Activated T-helper 1 cell treated with Interleukin-2 at 50 U/mL for 16 hours (primary cell): Measurements from ENCODE around the gene MARK4.
"Not testable (repeated sequence)": the region's sequence is repeated elsewhere in the genome, so short reads cannot be mapped to it uniquely, and the experiment has no call there.

Source experiments
- DNase-seq: peaks from one replicate; pipeline ENCODE4 v3.0.0-alpha.2; 2020; ENCODE audit warnings: low read depth

MARK4 gene

DNA sequence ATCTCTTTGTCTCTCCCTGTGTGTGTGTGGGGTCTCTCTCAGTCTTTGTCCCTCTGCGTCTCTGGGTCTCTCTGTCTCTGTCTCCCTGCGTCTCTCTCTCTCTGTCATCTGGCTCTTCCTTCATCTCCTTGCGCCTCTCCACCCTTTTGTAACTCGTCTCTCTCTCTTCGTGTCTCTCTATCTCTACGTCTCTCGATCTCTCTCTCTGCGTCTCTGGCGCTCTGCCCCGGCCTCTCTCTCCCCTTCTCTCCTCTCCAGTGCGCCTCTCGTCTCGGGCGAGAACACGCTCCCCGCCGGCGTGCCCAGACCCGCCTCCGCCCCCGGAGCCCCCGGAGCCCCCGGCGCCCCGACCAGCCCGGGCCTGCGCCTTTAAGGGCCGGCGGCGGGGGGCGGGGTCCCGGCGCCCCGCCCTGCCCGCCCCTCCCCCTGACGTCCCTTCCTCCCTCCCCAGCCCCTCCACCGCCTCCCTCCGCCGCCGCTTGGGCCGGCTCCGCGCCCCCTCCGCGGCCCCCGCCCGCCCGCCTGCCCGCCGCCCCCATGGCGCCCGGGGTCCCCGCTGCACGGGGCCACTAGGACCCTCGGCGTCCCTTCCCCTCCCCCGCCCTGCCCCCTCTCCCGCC lies at the start of gene MARK4:
TSS of gene MARK4 (plus strand) at position 440 of the 620 bp plus-strand sequence. CDS start 318 bp downstream, outside the sequence.
- peak; percentile 40 for DNase-seq

DNA sequence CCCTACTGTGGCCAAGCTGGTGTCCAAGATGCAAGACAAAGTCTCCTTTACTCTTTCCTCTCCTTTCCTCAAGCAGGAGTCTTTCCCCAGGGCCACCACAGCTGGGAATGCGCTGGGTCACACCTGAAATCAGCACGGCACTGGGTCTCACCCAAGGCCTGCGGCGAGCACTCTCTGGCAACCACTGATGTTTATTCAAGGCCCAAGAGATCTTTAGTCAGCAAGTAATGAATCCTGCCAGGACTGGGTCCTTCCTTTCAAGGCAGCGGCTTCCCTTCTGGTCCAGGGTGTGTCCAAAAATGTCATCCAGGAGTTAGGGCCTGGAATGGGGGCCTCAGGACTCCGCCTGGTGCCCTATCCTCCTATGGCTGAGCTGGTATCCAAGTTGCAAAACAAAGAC lies 48.4 kb upstream of the MARK4 start:
- DNase-seq = no peak

DNA sequence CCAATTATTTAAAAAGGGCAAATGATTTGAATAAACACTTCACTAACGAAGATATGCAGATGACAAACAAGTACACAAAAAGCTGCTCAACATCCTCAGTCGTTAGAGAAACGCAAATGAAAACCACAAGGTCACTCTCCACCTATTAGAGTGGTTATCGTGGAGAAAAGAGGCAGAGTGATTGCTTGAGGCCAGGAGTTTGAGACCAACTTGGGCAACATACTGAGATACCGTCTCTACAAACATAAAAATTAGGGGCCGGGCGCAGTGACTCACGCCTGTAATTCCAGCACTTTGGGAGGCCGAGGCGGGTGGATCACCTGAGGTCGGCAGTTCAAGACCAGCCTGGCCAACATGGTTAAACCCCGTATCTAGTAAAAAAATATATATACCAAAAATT lies 45.3 kb upstream of the MARK4 start:
- DNase-seq = no peak

DNA sequence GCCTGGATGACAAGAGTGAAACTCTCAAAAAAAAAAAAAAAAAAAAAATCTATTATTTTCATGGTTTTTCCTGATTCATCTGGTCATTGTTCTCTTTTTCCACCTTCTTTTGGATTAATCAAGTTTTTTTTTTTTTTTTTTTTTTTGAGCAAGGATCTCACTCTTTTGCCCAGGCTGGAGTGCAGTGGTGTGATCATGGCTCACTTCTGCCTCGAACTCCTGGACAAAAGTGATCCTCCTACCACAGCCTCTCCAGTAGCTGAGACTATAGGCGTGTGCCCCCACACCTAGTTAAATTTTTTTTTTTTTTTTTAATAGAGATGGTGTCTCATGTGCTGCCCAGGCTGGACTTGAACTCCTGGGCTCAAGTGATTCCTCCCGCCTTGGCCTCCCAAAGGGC lies 44.7 kb upstream of the MARK4 start:
- DNase-seq = no peak

DNA sequence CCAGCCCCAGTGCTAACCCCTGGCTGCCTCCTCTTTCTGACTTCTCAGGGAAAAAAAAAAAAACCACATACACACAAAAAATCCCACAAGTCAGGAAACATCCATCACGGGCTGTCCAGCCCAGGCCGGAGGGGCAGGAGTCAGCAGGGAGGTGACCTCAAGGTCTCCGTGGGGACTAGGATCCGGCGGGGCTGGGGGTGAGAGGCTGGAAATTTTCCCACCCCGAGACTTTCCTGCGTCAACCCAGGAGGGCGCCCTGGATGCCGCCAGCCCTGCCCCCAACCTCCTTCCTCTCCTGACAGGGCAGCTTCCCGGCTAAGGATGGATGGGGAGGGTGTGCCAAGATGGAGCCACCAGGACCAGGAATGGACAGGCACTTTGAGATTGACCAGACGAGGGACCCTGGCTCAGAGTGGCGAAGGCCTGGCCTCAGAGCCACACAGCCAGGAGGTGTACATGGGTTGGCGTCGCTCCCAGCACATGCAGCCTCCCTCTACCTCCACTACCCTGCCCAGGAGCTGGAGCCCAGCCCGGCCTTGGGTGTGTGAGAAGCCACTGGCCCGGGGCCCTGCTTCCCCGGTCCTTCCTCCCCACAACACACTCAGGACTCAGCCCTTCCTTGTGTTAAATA lies 39.2 kb upstream of the MARK4 start:
- no peak for DNase-seq

DNA sequence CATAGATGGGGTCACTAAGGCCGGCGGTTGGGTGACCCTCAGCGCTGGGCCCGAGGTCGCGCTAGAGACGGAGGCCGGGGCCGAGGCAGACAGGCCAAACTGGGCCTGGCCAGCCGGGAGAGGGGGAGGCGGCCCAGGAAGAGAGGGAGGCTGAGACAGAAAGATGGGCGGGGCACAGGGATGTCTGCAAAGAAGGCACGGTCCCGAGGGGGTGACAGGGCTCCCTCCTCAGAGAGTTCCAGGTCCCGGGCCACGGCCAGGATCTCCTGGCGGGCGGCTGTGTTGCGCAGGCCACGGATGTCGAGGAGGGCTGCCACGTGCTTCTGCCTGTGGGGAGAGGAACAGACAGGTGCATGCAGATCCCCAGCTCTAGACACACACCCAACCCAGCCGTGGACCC lies 38.0 kb upstream of the MARK4 start:
- no peak for DNase-seq

DNA sequence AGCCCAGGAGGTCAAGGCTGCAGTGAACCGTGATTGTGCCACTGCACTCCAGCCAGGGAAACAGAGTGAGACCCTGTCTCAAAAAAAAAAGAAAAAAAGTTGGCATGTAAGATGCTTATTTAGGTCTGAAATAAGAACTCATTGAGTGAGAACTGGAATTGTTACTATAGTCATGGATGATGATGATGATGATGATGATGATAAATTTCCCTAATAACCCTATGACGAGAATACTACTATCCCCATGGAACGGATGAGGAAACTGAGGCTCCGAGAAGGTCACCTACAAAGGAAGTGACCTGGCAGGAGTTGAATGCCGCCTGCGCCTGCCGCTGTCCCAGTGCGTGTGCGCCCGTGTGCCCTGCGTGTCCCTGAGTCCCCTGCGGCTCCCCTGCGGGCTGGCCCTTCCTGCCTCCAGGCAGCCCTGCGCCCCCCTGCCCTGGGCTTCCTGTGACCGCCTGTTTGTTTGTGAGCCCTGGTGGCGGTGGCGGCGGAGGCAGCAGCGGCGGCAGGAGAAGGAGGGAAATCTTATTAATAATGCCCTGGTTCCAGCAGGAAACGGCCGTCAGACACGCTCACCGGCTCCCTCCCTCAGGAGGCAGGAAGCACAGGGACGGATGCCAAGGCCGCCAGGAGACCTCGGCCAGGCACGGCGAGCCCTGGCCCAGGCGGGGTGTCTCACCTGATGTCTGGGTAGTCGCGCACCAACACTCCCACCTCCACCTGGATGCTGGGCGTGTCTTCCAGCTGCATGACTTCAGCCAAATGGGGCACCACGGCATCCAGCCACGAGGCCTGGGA lies 35.5 kb upstream of the MARK4 start:
- DNase-seq = no peak

DNA sequence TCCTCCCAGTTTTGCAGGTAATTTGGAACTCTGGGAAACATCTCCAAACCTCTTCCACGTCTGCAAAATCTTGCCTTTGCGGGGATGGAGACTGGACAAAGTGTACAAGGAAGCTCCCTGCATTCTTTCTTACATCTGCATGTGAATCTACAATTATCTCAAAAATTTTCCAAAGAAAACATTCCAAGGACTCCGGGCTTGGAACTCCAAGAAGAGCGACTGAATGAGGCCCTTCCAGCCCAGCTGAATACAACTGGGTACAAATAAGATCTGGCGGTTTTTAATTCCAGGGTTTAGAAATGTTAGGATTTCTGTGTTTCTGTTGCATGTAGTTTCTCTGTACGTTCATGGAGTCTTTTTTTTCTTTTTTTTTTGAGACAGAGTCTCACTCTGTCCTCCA lies 34.4 kb upstream of the MARK4 start:
- no peak for DNase-seq

DNA sequence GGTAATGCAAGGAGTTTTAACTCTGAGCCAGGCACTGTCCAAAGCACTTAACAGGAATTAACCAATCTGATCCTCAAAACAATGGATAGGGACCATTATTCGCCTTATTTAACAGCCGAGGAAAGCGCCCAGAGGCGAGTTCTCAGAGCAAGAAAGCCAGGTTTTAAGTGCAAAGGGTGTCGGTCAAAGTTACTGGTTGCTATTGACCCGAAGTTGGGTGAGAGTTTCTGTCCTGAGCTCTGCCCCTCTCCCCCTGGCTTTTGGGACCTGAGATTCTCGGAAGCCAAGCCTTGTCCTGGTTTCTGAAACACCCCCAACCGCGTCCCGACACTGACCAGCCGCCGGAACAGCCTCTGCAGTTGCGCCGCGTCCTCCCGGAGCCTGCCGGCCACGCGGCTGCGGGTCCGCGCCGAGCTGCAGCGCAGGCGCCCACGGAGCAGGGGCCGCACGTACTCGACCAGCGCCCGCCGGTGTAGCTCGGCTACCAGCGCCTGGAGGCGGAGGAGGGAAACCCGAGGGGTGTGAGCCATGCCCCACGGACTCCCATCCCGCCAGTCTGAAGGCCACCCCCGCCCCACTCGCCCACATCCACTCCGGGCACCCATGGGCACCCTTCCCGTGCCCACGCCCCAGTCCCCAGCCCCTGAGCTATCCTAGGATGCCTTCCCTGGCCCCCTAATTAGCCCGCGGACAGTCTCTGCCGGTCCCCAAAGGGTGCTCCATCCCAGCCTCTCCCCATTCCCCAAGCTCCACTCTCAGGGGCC lies 33.7 kb upstream of the MARK4 start:
- DNase-seq = no peak

DNA sequence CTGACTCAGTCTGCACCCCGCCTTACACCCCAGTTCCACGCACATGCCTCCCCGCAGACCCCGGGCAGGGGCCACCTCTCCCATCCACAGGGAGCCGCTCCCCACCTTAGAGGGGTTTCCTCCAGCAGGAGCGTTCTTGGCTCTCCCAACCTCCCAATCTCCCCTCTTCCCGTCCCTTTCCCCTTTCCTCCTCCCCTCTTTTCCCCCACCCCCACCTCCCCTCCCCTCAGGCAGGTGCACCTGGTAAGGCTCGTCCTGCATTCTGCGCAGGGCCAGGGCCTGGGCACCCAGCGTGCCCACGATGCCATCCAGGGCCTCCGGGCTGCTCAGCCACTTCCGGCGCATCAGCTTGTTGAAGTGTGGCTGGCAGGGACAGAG lies 33.1 kb upstream of the MARK4 start:
- DNase-seq = no peak

DNA sequence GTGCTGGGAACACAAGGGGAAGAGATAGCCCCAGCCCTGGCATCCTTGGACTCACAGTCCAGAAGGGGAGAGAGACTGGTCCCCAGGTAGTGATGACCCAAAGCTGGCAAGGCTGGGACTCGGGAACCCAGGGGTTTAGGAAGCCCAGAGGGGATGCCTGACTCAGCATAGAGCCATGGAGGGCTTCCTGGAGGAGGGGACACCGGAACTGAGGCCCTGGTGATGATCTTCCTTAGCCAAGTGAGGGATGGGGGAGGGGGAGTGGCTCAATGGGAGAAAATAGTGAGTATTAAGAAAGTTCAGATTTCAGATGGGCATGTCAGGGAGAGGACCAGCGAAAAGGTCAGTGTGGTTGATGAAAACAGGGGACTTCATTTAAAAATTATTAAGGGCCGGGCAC lies 32.6 kb upstream of the MARK4 start:
- DNase-seq = no peak

DNA sequence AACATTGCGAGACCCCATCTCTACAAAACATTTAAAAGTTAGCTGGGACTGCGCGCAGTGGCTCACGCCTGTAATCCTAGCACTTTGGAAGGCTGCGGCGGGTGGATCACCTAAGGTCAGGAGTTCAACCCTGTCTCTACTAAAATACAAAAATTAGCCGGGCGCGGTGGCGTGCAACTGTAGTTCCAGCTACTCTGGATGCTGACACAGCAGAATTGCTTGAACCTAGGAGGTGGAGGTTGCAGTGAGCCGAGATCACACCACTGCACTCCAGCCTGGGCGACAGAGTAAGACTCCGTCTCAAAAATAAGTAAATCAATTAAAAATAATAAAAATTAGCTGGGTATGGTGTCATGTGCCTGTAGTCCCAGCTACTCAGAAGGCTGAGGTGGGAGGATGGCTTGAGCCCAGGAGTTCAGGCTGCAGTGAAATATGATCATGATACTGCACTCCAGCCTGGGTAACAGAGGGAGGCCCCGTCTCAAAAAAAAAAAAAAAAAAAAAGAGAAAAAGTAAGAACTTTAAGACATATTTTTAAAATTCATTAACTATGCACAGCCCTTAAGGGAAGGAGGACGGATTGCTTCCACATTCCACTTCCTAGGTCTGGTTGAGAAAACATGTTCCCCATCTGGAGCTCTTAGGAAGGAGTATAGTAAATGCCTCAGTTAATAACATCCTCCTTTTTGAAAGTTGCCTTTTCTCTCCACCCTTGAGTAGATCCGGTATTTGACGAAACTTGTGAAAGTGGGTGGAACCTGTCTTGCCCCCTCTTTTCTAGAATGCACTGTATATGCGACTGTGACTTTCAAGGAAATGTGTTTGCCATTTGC lies 31.9 kb upstream of the MARK4 start:
- no peak for DNase-seq

DNA sequence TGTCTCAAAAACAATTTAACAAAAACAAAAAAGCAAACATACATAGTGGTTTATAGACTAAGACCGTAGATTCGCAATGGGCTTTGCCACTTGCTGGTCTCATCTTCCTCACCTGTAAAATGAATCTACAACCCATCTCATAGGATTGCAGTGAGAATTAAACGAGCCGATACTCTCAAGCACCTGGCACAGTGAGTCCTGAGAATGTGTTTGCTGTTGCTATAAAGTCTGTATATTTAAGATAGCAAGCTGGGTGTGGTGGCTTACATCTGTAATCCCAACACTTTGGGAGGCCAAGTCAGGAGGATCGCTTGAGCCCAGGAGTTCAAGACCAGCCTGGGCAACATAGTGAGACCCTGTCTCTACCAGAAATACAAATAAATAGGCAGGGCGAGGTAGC lies 28.3 kb upstream of the MARK4 start:
- DNase-seq = no peak

DNA sequence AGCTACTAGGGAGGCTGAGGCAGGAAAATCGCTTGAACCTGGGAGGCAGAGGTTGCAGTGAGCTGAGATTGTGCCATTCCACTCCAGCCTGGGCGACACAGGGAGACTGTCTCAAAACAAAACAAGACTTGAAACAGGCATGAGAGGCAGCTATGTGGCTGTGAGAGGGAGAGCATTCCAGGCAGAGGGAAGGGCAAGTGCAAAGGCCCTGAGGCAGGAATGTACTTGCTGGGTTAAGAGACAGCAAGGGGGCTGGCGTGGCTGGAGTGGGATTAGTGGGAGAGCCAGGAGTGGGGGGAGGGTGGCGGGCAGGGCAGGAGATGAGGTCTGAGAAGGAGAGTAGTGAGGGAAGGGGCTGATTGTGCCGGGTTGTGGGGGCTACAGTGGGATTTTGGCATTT lies 27.2 kb upstream of the MARK4 start:
- no peak for DNase-seq

DNA sequence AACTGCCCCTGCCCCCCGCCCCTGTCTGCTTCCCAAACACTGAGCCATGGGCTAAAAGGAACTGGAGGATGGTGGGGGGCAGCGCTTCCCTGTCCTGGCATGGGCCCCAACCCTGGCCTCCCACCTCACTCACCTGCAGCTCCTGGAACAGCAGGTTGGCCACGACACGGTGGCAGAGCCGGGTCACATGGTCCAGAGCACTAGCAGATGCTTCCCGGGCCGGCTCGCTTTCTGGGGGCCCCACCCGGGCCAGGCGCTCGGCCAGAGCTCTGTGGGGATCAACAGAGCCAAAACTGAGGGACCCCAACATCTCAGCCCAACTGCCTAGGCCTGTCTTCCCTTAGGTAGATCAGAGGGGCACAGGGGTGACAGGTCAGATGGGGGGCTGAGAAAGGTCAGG lies 26.4 kb upstream of the MARK4 start:
- no peak for DNase-seq

DNA sequence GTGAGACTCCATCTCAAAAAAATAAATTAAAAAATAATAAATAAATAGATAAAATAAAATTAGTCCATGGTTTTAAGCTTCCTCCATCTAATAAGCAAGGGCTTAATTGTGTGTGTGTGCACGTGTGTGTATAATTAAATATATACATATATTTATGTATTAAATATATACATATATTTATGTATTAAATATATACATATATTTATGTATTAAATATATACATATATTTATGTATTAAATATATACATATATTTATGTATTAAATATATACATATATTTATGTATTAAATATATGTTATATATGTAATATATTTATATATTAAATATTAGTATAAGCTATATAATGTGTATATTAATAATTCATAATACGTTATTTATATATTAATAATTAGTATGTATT lies 22.0 kb upstream of the MARK4 start:
- DNase-seq = not testable (repeated sequence)

DNA sequence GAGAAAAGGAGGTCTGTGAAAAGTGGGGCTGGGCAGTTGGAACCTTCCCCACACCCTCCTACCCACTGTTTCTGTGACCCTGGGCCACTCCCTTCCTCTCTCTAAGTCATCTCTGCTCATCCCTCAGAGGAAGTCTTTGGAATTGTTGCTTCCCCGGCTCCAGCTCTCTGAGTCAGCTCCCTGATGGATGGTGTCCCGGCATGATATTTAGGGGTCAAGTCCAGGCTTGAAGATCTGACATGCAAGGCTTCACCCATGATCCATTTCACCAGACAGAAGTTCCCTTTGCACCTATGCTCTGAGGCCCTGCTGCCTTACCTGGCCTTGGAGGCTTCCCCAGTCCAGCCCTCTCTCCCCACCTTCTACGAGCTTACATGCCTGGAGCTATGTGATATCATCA lies 19.2 kb upstream of the MARK4 start:
- DNase-seq = no peak

DNA sequence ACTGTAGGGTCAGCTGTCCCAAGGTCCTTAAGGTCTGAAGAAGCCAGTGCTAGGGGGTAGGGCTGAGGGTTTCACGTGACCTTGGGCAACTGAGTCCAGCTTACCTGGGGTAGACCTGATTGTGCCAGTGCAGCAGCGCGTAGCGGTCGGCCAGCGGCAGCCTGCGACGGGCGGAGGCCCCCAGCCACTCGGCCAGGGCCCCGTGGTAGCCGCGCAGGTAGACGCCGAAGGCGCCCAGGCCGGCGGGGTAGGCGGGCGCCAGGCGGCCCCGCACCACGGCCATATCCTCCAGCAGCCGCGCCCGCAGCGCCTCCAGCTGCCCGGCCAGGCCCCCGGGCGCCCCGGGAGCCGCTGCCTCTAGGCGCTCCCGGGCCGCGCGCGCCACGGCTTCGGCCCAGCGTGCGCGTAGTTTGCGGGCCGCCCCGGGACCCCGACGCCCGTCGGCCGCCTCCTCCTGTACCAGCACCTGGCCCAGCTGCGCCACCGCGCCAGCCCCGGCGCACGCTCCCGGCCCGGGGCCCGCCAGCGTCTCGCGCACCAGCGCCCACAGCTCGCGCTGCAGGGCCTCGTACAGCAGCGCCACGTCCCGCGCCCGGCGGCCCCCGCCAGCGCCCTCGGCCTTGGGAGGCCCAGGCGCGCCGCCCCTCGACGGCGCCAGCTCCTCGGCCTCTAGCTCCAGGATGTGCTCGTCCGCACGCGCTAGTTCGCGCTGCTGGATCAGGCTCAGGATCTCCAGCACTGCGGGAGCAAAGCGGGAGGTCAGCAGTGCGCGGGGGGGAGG lies 16.8 kb upstream of the MARK4 start:
- no peak for DNase-seq

DNA sequence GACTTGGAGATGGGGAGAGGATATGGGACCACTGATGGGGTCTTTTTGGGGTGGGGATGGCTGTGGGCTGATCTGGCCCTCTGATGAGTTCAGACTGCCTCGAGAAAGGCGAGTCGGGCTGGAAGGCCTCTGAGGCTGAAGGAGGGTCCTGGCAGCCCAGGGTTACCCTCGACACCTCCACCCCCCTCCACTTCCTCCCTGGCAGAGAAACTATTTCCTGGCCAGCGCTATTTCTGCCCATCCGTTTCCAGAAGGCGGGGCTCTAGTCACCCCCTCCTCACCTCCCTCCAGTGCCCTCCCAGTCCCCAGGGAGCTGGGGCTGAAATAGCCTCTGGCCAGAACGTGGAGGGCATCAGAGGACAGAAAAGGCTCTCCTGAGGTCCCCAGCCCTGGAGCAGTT lies 15.6 kb upstream of the MARK4 start:
- no peak for DNase-seq

DNA sequence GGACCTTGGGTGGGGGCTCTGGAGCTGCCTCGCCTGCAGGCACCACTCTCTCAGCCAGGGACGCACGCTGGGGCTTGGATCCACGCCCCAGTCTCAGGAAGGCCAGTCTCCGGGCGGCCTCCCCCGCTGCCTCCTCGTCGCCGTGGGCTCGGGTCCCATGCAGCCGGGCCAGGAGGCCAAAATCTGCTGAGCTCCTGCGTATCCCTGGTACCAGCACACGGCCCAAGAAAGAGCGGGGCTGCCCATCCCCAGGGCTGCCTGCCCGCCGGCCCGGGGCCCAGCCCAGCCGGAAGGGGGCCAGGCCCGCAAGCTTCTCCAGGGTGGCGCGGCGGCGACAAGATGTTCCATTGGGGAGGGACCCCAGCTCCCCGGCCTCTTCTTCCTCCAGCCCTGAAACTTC lies 12.5 kb upstream of the MARK4 start:
- no peak for DNase-seq

DNA sequence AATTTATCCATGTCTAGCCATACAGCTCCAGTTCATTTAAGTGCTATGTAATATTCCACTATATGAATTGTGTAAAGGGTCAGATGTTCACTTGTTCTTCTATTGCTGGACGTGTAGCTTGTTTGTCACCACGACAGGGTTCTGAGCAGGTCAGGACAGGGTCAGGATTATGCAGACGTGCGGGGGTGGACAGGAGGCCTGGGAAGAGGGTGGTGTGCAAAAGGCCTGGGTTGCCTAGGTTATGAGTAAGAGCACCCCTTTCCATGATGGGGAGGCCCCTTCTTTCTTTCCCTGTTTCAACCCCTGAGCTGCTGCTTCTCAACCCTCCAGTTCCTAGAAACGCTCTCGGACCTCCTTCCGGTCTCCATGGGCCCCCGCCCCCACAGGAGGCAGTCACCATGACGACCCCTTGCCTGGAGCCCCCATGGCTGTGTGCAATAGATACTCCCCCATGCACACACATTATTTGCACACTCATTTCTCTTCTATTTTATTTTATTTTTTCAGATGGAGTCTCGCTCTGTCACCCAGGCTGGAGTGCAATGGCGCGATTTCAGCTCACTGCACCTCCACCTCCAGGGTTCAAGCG lies 7.8 kb upstream of the MARK4 start:
- DNase-seq = no peak
